K562 (cell line): ENCODE data around the gene SIKE1.

ENCODE experiments used
- CEBPB ChIP-seq: fragments of 450-650 bp; IDR thresholded peaks from 2 replicates; pipeline ENCODE4 v1.6.1; 2016; ENCODE audit warnings: missing genetic modification characterization, missing compliant biosample characterization
- CTCF ChIP-seq, 3 experiments: IDR thresholded peaks in 2 of 3; conservative IDR thresholded peaks in 1 of 3; 2 replicates each; pipeline ENCODE4 v1.5.1; 2011 to 2012; ENCODE audit warnings: low read length in 3 of 3, mild to moderate bottlenecking in 3 of 3, control low read depth in 2 of 3, improper control_type of control experiment in 1 of 3, inconsistent platforms in 1 of 3, low read depth in 1 of 3, mixed read lengths in 1 of 3, moderate library complexity in 1 of 3; ENCODE audit not compliant: insufficient read depth in 2 of 3
- MYC ChIP-seq, 2 experiments: fragments of 250-450 bp in 1 of 2; sonication (Bioruptor Pico) in 1 of 2; IDR thresholded peaks; 2 replicates each; pipeline versions ENCODE4 v1.5.1 to v1.6.1; 2012 to 2021; ENCODE audit warnings: low read depth in 2 of 2, borderline replicate concordance in 1 of 2, improper control_type of control experiment in 1 of 2, low read length in 1 of 2, mild to moderate bottlenecking in 1 of 2, moderate library complexity in 1 of 2
- NEUROD1 ChIP-seq: fragments of 150-350 bp; IDR thresholded peaks from 2 replicates; pipeline ENCODE4 v1.6.1; 2014; ENCODE audit warnings: borderline replicate concordance, low read length, low read depth; ENCODE audit not compliant: partially characterized antibody
- POLR2A ChIP-seq: fragments of 450-650 bp; conservative IDR thresholded peaks from 2 replicates; pipeline ENCODE4 v1.6.1; 2016
- SMARCC2 ChIP-seq: fragments of 450-650 bp; IDR thresholded peaks from 2 replicates; pipeline ENCODE4 v1.6.1; 2017; ENCODE audit warnings: antibody characterized with exemption, moderate library complexity, mild to moderate bottlenecking, low read depth
- SMC3 ChIP-seq: conservative IDR thresholded peaks from 2 replicates; pipeline ENCODE4 v1.6.1; 2011; ENCODE audit warnings: low read depth, low read length, improper control_type of control experiment; ENCODE audit not compliant: insufficient read depth
- STAG1 ChIP-seq: sonication (generic); formaldehyde crosslinking; IDR thresholded peaks from 2 replicates; pipeline ENCODE4 v1.5.0; 2020; ENCODE audit warnings: missing genetic modification reagents, borderline replicate concordance
- ZNF449 ChIP-seq: fragments of 250-450 bp; sonication (Bioruptor Pico); IDR thresholded peaks from 2 replicates; pipeline ENCODE4 v1.8.0; 2022; ENCODE audit warnings: moderate library complexity, mild to moderate bottlenecking, inconsistent platforms

GRCh38 chr1:114745291-114745690 is 35.2 kb downstream of the SIKE1 start:
- TF ChIP-seq POLR2A = 0 out of 2 replicates have a peak, but pooled peaks have one; percentile 25
- TF ChIP-seq SMARCC2 = no peak
- no peak for TF ChIP-seq CTCF (IDR thresholded peaks at IDR 0.05 in 2 of 3, conservative IDR thresholded peaks at IDR 0.05 in 1 of 3; ENCODE audit: insufficient read depth in 2 of 3, low read depth in 1 of 3, low read length in 3 of 3)
- TF ChIP-seq SMC3 = no peak
- TF ChIP-seq ZNF449 (CRISPR knock-in tag) = no peak
- no peak for TF ChIP-seq NEUROD1
- no peak for TF ChIP-seq MYC (IDR thresholded peaks at IDR 0.05; ENCODE audit: low read depth, low read length)
- TF ChIP-seq MYC (CRISPR knock-in tag; IDR thresholded peaks at IDR 0.05; ENCODE audit: borderline replicate concordance, low read depth) = no peak
- TF ChIP-seq STAG1 (CRISPR knock-in tag) = no peak
- no peak for TF ChIP-seq CEBPB (tag)
